ENCODE results near the gene ABCC11. TPM values are rescaled to one million over a fixed set of nuclear protein-coding genes. Genes with fewer than 3 reads are reported as not detected.
A peak's percentile ranks its signal among the peaks of the same experiment; 100 is the strongest.

The ABCC11 gene
- total and polyA plus RNA-seq, 2 of the 4 experiments (the other 2 are of a cell fraction), result 0.09 to 0.18 TPM

DNA sequence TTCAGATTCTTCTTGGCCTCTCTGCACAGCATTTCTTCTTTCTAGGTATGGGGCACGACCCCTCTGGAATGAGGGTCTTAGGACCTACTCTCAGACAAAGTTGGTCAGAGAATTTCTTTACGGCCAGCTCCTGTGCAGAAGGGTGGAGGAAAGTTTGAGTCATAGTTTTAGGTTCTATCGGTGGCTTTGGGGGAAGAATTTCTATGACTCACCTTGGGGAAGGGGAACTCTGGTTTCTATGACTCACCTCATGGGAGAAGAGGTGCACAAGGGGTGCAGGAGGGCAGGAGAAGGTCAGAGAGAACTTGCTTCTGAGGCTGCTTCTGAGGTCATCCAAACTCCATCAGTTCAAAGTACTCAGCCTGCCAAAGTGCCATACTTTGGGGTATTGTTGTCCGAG, 89.0 kb downstream of the ABCC11 start:
- Histone ChIP-seq H4K20me1 (ENCODE audit: insufficient read depth, low read length) (no peaks in the 10 kb centered on the region), H3K23ac (ENCODE audit: low read depth, low read length) (no peak overlapping the region), H3K14ac (replicated peaks; ENCODE audit: low read depth, low read length) (no peak overlapping the region), H4K8ac (ENCODE audit: low read depth in 2 of 2, low read length in 2 of 2) (no peak overlapping the region), H3K4ac (ENCODE audit: low read depth, low read length) (no peak overlapping the region), H4K5ac (ENCODE audit: low read depth, low read length) (no peak overlapping the region), H3K56ac (ENCODE audit: extremely low read depth, insufficient read depth, low read length) (no peak overlapping the region), H3K4me3 (ENCODE audit: insufficient read depth, low read depth, low read length) (no peak overlapping the region), H2AFZ (replicated peaks; ENCODE audit: low read length, poor library complexity) (no peak overlapping the region), H2AK9ac (replicated peaks; ENCODE audit: low read depth, low read length, poor library complexity) (no peak overlapping the region), H2AK5ac (ENCODE audit: low read depth, low read length) (peak overlapping the region; percentile 5; the same call in 1 of the 2 replicates), H3K4me2 (ENCODE audit: low read depth, low read length) (no peak overlapping the region), H2BK120ac (ENCODE audit: low read depth, low read length) (no peak overlapping the region), H3K9me3 (ENCODE audit: control insufficient read depth, insufficient read depth, low read length) (no peaks in the 10 kb centered on the region), H2BK5ac (ENCODE audit: low read depth, low read length, poor library complexity, severe bottlenecking) (no peak overlapping the region), H2BK15ac (ENCODE audit: low read depth, low read length) (no peak overlapping the region), H3K27me3 (ENCODE audit: control insufficient read depth, insufficient read depth, low read length) (no peaks in the 10 kb centered on the region), H3K9me1 (ENCODE audit: insufficient read depth, low read length) (0 out of 2 replicates have a peak, but pooled peaks cover 5% of the 10 kb centered on the region), H3K18ac (ENCODE audit: low read depth, low read length) (no peak overlapping the region), H3K9ac (ENCODE audit: low read depth, low read length) (no peak overlapping the region), H3K4me1 (ENCODE audit: control insufficient read depth, insufficient read depth, low read length) (peaks cover 2% of the 10 kb centered on the region), H3K27ac (ENCODE audit: insufficient read depth, low read length) (no peak overlapping the region), H3K36me3 (ENCODE audit: control insufficient read depth, insufficient read depth, low read length) (no peaks in the 10 kb centered on the region), H2BK20ac (ENCODE audit: low read depth, low read length) (no peak overlapping the region), H3K79me1 (ENCODE audit: low read depth in 1 of 2, low read length in 2 of 2) (no peaks in the 10 kb centered on the region), H4K91ac (ENCODE audit: insufficient read depth, low read depth, low read length) (no peak overlapping the region)
- peak; percentile 10; the same call in 1 of the 2 replicates for ATAC-seq (ENCODE audit: low read depth)
- ChIA-PET POLR2A (ENCODE audit: unreplicated experiment) (no interaction called here), CTCF (interaction anchor here (1.0 to 1.5 kb wide), 2 partner anchors 426 to 1017 kb away, joined by 4 to 7 read pairs; no protein-coding TSS in a partner anchor)
- TF ChIP-seq BHLHE40 (IDR thresholded peaks at IDR 0.05; ENCODE audit: low read depth, low read length), result peak; percentile 15; the same call in 1 of the 2 replicates
- TF ChIP-seq CTCF (conservative IDR thresholded peaks at IDR 0.05; ENCODE audit: low read depth, low read length), result no peak
- TF ChIP-seq POLR2A (IDR thresholded peaks at IDR 0.05; ENCODE audit: low read depth, low read length), result no peak
- peak; percentile 96 for TF ChIP-seq FOS (IDR thresholded peaks at IDR 0.05; ENCODE audit: low read depth, low read length)
- TF ChIP-seq RCOR1 (IDR thresholded peaks at IDR 0.05; ENCODE audit: insufficient replicate concordance, low read length), result no peak
- TF ChIP-seq NFE2L2 (IDR thresholded peaks at IDR 0.05; ENCODE audit: low read depth, low read length), result no peak
- no peak for TF ChIP-seq CEBPB (IDR thresholded peaks at IDR 0.05; ENCODE audit: low read depth, low read length)
- no peak for TF ChIP-seq RAD21 (IDR thresholded peaks at IDR 0.05; ENCODE audit: low read length)
- WGBS, 2 experiments (ENCODE audit: extremely low coverage in 2 of 2, insufficient read length in 1 of 2), result 10% methylated on average over 2 of the region's 4 CpGs; no CpG with 5 or more reads in 1 of the 2 experiments
- intact Hi-C loops (cut with micrococcal nuclease), result loop anchor here (5.0 to 10.0 kb wide), 3 partner anchors 131 to 463 kb away; no protein-coding TSS in a partner anchor
- no TSS peak for BruUV-seq (replicated peaks)
- in situ Hi-C loops (cut with MboI; ENCODE audit: low sequenced_read_pairs), result loop anchor here (5.0 to 25.0 kb wide), 3 partner anchors 106 to 696 kb away; partner anchors contain the start of genes ITFG1 and PHKB
- peak; percentile 75 for DNase-seq
- dilution Hi-C loops (cut with HindIII; ENCODE audit: low sequenced_read_pairs, unreplicated experiment), result no loop called here

All from IMR-90 (cell line).